Gastroesophageal sphincter (tissue), 3 donors: ENCODE results near the gene SCLY.

Experiments
- POLR2AphosphoS5 ChIP-seq: sonication (generic); formaldehyde crosslinking; IDR thresholded peaks from one replicate; pipeline ENCODE4 v1.6.1; 2017; ENCODE audit warnings: antibody characterized with exemption
- TF ChIP-seq, protein P1 (sequence below), 4 experiments: fragments of 200-600 bp in 2 of 4; fragments of 450-650 bp in 2 of 4; sonication (generic) in 1 of 4; IDR thresholded peaks; one replicate each; pipeline ENCODE4 v1.5.1; 2017 to 2019; ENCODE audit warnings: antibody characterized with exemption in 4 of 4, mild to moderate bottlenecking in 2 of 4, moderate library complexity in 2 of 4

DNA sequence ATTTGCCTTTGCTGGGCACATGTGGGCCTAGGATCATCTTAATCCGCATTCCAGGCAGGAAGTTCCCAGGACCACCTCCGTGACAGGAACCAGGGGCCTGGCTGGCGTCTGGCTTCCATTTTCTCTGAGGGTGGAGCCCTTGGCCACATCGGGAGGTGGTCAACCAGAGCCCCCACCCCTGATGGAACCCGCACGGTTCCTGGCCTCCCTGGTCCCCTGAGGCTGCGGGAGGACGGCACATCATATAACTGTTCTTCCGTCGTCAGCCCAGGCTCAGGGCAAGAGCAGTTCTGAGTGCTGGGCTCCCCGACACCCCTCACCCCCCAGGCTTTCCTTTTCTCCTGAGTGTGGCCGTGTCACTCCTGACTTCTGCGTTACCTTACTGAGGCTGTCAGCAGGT lies 52.8 kb downstream of the SCLY start:
- TF ChIP-seq, protein P1, sequence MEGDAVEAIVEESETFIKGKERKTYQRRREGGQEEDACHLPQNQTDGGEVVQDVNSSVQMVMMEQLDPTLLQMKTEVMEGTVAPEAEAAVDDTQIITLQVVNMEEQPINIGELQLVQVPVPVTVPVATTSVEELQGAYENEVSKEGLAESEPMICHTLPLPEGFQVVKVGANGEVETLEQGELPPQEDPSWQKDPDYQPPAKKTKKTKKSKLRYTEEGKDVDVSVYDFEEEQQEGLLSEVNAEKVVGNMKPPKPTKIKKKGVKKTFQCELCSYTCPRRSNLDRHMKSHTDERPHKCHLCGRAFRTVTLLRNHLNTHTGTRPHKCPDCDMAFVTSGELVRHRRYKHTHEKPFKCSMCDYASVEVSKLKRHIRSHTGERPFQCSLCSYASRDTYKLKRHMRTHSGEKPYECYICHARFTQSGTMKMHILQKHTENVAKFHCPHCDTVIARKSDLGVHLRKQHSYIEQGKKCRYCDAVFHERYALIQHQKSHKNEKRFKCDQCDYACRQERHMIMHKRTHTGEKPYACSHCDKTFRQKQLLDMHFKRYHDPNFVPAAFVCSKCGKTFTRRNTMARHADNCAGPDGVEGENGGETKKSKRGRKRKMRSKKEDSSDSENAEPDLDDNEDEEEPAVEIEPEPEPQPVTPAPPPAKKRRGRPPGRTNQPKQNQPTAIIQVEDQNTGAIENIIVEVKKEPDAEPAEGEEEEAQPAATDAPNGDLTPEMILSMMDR (IDR thresholded peaks at IDR 0.05): no peak
- no peak for TF ChIP-seq POLR2AphosphoS5
